GM21529 (cell line): ENCODE measurements around the gene CCDC124.

Experiments
- ATAC-seq: cut with Tn5 transposase; IDR thresholded peaks from one replicate; pipeline ENCODE4 v1.9.1; 2021; ENCODE audit not compliant: unreplicated experiment

The CCDC124 gene

GRCh38 chr19:17933414-17934129, 757 bp downstream of the CCDC124 start:
- no peak for ATAC-seq

- no peak for ATAC-seq
Measured at GRCh38 chr19:17936379-17936778, 3.6 kb downstream of the CCDC124 start.

- ATAC-seq = no peak
Measured at GRCh38 chr19:17937371-17937900, 4.6 kb downstream of the CCDC124 start.

- peak; percentile 56 for ATAC-seq
Measured at GRCh38 chr19:17938092-17938845, 5.5 kb downstream of the CCDC124 start.

GRCh38 chr19:17942181-17942580, 9.4 kb downstream of the CCDC124 start:
- no peak for ATAC-seq

- no peak for ATAC-seq
Measured at GRCh38 chr19:17942582-17943273, 9.9 kb downstream of the CCDC124 start.

- ATAC-seq = no peak
Measured at GRCh38 chr19:17943274-17944221, 10.7 kb downstream of the CCDC124 start.

GRCh38 chr19:17944301-17944700, 11.5 kb downstream of the CCDC124 start:
- no peak for ATAC-seq

GRCh38 chr19:17946965-17947784, 14.4 kb downstream of the CCDC124 start:
- peak; percentile 24 for ATAC-seq

- peak; percentile 44 for ATAC-seq
Measured at GRCh38 chr19:17947815-17948513, 15.1 kb downstream of the CCDC124 start.

- ATAC-seq = no peak
Measured at GRCh38 chr19:17948514-17948900, 15.7 kb downstream of the CCDC124 start.

- ATAC-seq = no peak
Measured at GRCh38 chr19:17948931-17949930, 16.4 kb downstream of the CCDC124 start.

GRCh38 chr19:17949956-17950309, 17.1 kb downstream of the CCDC124 start:
- no peak for ATAC-seq

GRCh38 chr19:17950310-17951156, 17.7 kb downstream of the CCDC124 start:
- no peak for ATAC-seq

GRCh38 chr19:17951157-17951989, 18.6 kb downstream of the CCDC124 start:
- ATAC-seq = no peak
